ENCODE measurements around the gene MAPT. TPM values are rescaled to one million over a fixed set of nuclear protein-coding genes. Genes with fewer than 3 reads are reported as not detected.

Gene MAPT
- polyA plus RNA-seq, 3 donors = 0.04 TPM; not detected in 2

GRCh38 chr17:46000292-46000691 is 105.9 kb downstream of the MAPT start:
- Histone ChIP-seq H3K4me1 (ENCODE audit: control insufficient read depth in 1 of 2, insufficient read depth in 2 of 2, low read length in 2 of 2) (no peaks in the 10 kb centered on the region), H3K79me2 (ENCODE audit: insufficient read depth, low read length) (no peaks in the 10 kb centered on the region), H4K20me1 (ENCODE audit: insufficient read depth, low read length) (no peaks in the 10 kb centered on the region), H3K9ac (ENCODE audit: insufficient read depth, low read length, poor library complexity, severe bottlenecking) (no peak overlapping the region), H3K4me3 (replicated peaks in 1 of 3; ENCODE audit: low read depth in 2 of 3, low read length in 3 of 3) (no peak overlapping the region), H3K9me3 (replicated peaks in 1 of 2; ENCODE audit: control insufficient read depth in 1 of 2, insufficient read depth in 1 of 2, low read length in 2 of 2) (no peaks in the 10 kb centered on the region), H3K4me2 (replicated peaks; ENCODE audit: extremely low read depth, low read length, poor library complexity, severe bottlenecking) (no peak overlapping the region), H2AFZ (ENCODE audit: insufficient read depth, low read depth, low read length, poor library complexity, severe bottlenecking) (no peak overlapping the region), H3K27ac (ENCODE audit: low read depth in 1 of 2, low read length in 2 of 2) (no peak overlapping the region), H3K27me3 (ENCODE audit: control insufficient read depth in 2 of 2, insufficient read depth in 2 of 2, low read length in 2 of 2) (no peaks in the 10 kb centered on the region), H3K36me3 (replicated peaks in 1 of 2; ENCODE audit: control insufficient read depth in 1 of 2, insufficient read depth in 2 of 2, low read length in 2 of 2) (no peaks in the 10 kb centered on the region)
- no peaks in the 10 kb centered on the region for H3K4me1 Mint-ChIP-seq
- no peak for TF ChIP-seq CTCF (IDR thresholded peaks at IDR 0.05)
- no peaks in the 10 kb centered on the region for H3K9me3 Mint-ChIP-seq
- peaks cover 2 to 10% (median 3%) of the 10 kb centered on the region in 3 donors for H3K27me3 Mint-ChIP-seq (ENCODE audit: low read depth in 3 of 3)
- H3K27ac Mint-ChIP-seq = no peak overlapping the region
- H3K36me3 Mint-ChIP-seq = no peaks in the 10 kb centered on the region
- no peak for DNase-seq
- H3K4me3 Mint-ChIP-seq = no peak overlapping the region
- intact Hi-C loops (cut with micrococcal nuclease) = no loop called here
- WGBS (ENCODE audit: insufficient coverage) = 78% methylated on average over 7 of the region's 7 CpGs

- Histone ChIP-seq H3K27me3 (ENCODE audit: control insufficient read depth in 2 of 2, insufficient read depth in 2 of 2, low read length in 2 of 2) (no peaks in the 10 kb centered on the region), H3K27ac (ENCODE audit: low read depth in 1 of 2, low read length in 2 of 2) (no peak overlapping the region), H3K36me3 (replicated peaks in 1 of 2; ENCODE audit: control insufficient read depth in 1 of 2, insufficient read depth in 2 of 2, low read length in 2 of 2) (no peaks in the 10 kb centered on the region), H3K4me1 (ENCODE audit: control insufficient read depth in 1 of 2, insufficient read depth in 2 of 2, low read length in 2 of 2) (no peaks in the 10 kb centered on the region), H2AFZ (ENCODE audit: insufficient read depth, low read depth, low read length, poor library complexity, severe bottlenecking) (no peak overlapping the region), H3K9ac (ENCODE audit: insufficient read depth, low read length, poor library complexity, severe bottlenecking) (no peak overlapping the region), H3K9me3 (replicated peaks in 1 of 2; ENCODE audit: control insufficient read depth in 1 of 2, insufficient read depth in 1 of 2, low read length in 2 of 2) (no peaks in the 10 kb centered on the region), H3K4me2 (replicated peaks; ENCODE audit: extremely low read depth, low read length, poor library complexity, severe bottlenecking) (no peak overlapping the region), H3K4me3 (replicated peaks in 1 of 3; ENCODE audit: low read depth in 2 of 3, low read length in 3 of 3) (no peak overlapping the region), H3K79me2 (ENCODE audit: insufficient read depth, low read length) (no peaks in the 10 kb centered on the region), H4K20me1 (ENCODE audit: insufficient read depth, low read length) (no peaks in the 10 kb centered on the region)
- no peaks in the 10 kb centered on the region for H3K36me3 Mint-ChIP-seq
- no peaks in the 10 kb centered on the region for H3K9me3 Mint-ChIP-seq
- no CpG with 5 or more reads among the region's 2 CpGs for WGBS (ENCODE audit: insufficient coverage)
- no peak overlapping the region for H3K27ac Mint-ChIP-seq
- H3K4me1 Mint-ChIP-seq = no peaks in the 10 kb centered on the region
- peaks cover 2 to 7% (median 4%) of the 10 kb centered on the region in 3 donors for H3K27me3 Mint-ChIP-seq (ENCODE audit: low read depth in 3 of 3)
- DNase-seq = no peak
- H3K4me3 Mint-ChIP-seq = no peak overlapping the region
- no peak for TF ChIP-seq CTCF (IDR thresholded peaks at IDR 0.05)
- intact Hi-C loops (cut with micrococcal nuclease) = no loop called here
These were observed 106.4 kb downstream of the MAPT start for GRCh38 chr17:46000757-46001156.
